GM18511 (cell line): ENCODE data around the gene EPN2.

Source experiments
- ATAC-seq: cut with Tn5 transposase; IDR thresholded peaks from one replicate; pipeline ENCODE4 v1.9.1; 2021; ENCODE audit warnings: mild to moderate bottlenecking, moderate library complexity; ENCODE audit not compliant: unreplicated experiment

EPN2 gene

DNA sequence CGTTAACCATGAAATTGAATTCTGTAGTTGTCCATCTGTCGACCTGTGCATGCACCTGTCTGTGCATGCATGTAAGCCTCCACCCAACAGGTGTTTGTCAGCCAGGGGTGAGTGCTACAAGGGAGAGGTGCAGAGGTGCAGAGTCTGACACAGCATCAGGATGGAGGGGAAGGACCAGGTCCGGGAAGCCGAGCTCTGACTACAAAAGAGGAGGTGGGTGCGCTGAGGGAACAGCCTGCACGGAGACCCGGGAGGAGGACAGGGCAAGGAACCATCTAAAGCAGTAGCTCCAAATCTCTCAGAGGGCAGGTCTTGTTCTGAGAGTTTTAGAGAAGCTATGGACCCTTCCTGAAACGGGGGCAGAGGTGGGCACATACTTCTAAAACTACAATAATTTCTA is 71.2 kb downstream of the EPN2 start:
- ATAC-seq: no peak

- ATAC-seq: no peak
Measured at GRCh38 chr17:19309701-19310100, 72.5 kb downstream of the EPN2 start.

- ATAC-seq: no peak
Measured at GRCh38 chr17:19310151-19310550, 73.0 kb downstream of the EPN2 start.

- ATAC-seq: no peak
Measured at GRCh38 chr17:19311016-19311415, 73.8 kb downstream of the EPN2 start.

GRCh38 chr17:19311421-19312215 is 74.5 kb downstream of the EPN2 start:
- ATAC-seq: no peak

DNA sequence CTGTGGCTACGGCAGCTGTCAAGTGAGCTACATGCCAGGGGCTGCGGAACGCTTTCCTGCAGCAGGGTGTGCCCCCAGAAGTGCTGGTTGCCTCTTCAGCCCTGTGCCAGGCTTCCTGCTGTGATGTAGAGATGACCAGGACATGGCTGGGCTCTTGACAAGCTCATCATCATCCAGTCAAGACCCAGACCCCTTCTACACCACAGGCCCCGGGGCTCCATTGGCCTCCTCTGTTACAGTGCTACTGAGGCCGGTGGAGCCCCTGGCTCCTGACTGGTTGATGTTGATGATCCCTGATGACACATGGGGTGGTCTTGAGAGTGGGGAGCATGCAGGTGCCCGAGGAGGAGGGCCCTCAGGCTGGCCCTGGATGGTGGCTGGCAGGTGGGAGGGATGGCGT is 75.2 kb downstream of the EPN2 start:
- no peak for ATAC-seq

DNA sequence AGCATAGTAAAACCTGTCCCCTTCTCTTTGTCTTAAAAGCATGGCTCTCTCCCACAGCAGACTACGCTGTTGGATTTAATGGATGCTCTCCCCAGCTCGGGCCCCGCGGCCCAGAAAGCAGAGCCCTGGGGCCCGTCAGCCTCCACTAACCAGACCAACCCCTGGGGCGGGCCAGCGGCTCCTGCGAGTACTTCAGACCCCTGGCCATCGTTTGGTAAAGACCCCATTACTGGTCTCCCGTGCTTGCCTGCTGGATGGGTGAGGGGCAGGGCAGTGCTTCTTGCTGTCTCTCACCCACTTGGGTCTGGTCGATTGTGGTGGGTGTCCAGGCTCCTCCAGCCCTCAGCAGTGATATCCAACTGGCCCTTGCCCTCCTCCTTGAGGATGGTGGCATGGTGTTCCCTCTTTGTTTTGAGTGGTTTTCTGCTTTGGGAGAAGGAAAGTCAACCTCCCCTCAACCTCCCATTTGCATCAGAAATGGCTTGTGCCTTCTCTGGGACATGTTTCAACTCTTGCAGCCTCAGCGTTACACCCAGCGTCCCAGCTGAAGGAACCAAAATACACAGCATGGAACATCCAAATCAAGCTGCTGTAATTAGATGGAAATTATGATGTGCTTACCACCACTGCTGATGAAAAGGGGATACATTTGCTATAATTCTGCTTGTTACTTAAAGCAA is 76.0 kb downstream of the EPN2 start:
- ATAC-seq: no peak

DNA sequence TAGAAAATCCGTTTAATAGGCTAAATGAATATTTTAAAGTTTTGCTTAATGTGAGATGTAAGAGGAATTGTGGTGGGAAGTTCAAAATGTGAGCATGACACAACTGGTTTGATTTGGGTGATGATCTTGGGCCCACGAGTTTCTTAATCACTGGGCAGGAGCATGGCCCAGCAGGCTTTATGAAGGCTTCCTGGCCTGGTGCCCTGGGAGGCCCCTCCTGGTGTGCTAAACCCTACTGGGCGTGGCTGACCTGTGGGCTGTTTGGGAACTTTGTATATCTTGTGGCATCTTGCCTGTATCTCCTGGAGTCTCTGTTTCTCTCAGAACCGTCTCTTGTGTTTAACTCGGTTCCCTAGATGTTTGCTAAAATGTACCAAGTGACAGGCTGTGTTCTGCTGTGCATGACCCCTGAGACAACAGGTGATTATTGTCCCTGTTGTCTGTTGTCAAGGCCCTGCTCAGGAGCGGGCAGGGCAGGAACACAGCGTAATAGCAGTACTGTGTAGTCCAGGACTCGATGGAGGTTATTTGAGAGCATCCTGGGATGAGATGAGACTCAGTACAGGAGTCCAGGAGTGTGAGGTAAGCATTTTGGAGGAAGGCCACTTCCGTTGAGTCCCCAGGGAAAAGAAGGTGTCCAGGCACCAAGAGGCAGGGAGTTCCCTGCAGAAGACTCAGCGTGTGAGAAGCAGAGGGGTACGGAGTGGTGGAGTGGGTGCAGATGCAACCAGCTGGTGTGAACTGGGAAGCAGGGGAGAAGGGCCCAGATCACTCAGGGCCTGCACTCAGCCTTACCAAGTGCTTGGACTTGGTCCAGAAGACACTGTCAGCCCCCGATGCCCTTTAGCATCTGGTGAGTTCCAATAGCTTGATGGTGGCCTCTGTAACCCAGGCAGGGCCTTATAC is 76.8 kb downstream of the EPN2 start:
- ATAC-seq: no peak

DNA sequence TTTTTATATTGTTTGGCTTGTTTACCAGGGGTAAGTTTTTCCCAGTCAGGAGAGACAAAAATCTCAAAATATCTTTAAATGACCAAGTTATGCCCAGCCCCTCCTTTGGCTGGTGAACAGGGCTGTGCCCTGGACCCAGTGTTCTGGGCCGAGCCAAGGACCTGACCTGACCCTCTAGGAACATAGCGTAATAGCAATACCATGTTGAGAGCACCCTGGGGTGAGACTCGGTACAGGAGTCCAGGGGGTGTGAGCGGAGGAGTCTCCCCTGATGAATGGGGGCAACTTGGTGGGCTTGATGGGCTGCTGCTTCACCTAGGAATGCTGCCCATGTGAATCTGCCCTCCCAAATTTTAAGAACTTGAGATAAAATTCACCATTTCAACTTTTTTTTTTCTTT is 77.9 kb downstream of the EPN2 start:
- no peak for ATAC-seq

DNA sequence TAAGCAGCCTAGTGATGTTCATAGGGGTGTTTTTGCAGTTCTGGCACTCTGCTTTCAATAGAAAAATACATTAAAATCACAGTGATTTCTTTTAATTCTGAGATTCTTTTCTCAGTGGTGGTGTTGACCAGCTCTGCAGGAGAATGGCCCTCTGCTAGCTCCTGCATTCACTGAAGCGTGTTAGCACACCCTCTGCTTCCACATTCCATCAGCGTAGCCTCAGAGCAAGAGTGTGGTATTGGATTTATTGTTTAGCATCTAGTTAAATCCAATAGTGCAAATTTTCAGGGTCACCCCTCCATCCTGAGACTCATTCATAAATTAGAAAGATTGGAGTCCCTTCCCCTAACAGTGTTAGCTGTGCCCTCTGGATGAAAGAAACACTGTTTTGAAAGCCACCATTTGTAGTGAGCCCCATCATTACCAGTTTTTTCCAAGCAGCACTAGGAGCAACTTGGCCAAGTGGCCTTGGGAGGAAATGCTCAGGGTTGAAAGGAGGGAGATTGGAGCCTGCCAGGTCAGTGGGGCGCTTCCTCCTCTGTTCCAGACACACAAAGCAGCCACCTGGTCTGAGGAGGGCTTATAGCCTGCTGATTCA is 79.7 kb downstream of the EPN2 start:
- ATAC-seq: no peak

DNA sequence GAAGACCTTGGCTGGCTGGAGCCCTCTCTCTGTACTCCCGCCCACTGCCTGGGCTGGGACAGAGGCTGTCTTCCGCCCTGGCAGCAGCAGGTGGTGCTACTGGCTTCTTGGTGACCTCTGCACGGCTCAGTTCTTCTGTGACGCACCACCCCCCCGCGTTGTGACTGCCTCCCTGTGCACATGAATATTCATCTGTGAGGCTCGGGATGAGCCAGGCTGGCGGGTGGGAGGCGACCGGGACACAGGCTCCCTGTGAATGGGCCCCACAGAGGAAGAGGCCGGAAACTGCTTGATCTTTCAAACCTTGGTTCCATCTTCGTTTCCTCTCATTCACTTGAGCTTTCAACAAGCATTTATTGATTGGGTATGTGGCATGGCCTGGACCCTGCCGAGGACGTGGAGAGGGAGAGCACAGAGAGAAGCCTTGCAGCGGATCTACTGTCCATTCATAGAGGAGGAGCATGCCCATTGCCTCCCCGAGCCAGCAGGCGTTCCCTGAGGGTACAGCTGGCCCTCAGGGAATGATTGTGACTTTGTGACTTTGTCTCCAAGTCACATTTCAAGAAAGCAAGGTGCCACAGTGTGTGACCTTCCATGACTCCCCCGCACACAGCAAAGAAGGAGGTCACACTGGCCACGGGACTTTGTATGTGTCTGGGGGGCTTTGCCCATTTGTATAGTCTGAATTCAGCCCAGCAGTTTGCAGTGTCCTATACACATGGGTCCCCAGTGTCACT is 80.4 kb downstream of the EPN2 start:
- no peak for ATAC-seq

- no peak for ATAC-seq
Measured at GRCh38 chr17:19318611-19319010, 81.4 kb downstream of the EPN2 start.

DNA sequence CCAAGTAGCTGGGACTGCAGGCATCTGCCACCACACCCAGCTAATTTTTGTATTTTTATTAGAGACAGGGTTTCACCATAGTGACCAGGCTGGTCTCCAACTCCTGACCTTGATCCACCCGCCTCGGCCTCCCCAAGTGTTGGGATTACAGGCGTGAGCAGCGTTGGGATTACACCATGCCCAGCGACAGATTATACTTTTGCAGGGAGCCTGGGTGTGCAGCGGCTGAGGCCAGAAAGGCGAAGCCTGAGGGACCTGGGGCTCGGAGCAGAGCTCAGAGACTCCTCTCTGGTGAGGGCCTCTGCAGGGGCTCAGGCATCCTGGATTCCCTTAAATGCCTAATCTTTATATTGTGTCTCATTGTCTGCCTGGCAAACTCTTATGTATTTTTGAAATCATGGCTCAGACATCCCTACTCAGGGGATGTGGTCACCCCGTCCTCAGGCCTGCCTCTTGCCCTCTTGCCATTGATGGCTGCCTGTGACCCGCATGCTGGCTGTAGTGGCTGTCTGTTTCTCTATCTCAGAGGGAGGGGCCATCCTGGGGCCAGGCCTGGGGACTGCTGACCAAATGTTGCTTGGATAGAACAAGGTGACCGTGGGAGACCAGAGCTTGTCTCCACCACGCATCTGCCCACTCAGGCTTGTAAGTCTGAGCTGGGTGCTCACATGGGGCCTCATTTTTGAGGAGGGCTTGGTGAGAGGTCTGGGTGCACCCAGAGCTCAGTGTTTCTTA is 82.8 kb downstream of the EPN2 start:
- ATAC-seq: no peak

DNA sequence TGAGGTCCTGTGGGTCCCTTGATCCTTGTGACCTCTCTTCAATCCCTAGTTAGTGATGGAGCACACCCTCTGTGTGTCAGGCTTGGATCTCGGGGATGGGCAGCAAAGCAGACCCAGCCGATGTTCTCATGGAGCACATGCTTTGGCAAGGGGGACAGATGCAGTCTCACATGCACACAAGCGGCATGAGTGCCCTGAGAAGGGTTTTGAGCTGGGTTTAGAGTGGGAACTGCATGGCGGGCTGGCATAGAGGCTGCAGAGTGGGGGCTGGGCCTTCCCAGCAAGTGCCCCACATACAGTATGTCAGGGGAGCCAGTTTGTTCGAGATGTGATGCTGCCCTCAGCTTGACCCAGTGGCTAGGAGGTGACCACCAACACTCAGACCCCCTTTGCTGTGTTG is 83.7 kb downstream of the EPN2 start:
- no peak for ATAC-seq

DNA sequence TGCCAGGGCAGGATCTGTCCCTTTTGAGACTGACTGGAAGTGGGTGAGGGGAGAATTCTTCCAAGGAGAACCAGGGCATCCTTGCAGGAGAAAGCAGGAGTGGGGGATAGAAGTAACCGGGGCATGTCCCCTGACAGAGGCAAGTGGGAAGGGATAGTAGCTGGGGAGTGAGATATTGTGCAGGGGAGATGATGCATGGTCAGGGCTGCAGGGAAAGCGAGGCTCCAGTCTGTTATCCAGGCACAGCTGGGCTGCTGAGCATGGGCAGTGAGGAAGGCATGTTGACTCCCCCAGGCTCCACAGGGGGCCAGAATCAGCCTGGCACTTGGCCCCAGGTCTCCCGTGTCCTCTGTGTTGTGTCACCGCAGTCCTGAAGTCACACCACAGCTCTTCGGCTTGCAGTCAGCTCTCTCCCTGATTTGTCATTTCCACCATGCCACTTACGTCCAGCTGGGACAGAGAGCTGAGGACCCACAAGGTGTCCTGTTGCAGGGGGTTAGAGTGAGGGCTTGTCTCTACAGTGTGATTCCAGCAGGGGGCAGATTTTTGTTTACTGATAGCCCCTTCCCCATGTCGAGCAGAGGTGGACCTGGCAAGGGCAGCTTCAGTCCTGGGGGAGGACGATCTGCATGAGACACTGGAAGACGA is 84.4 kb downstream of the EPN2 start:
- ATAC-seq: no peak

DNA sequence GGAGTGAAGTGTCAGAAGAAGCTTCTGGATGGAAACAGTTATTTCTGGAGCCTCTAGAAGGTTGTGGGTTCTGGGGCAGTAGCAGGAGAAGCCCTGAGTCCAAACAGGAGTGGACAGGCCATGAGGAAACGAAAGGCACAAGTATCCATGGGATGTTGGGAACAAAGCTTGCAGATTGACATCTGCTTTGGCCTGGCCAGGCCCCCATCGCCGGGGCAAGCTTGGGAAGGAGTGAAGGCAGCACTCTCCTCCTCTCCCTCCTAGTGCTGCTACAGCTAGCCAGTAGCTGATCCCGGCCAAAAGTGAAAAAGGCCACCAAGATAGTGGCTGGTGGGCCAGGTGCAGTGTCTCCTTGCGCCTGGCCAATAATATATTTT is 85.0 kb downstream of the EPN2 start:
- no peak for ATAC-seq

DNA sequence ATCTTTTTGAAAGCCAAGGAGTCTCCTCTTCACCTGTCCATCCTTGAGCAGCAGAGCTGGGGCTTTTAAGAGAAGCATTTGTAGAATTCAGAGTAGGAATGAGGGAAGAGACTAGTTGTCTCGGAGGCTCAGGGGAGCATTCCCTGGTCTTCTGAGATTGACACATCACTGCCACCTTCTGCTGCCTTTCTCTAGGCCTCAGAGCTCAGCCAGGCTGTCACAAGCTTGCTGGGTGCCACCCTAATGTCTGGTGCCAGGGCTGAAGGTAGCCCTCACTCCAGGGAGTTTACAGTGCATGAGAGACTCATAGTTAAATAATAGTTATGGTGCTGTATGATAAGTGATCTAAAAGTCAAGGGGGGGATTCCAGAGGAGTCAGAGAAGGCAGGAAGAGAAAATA is 85.7 kb downstream of the EPN2 start:
- no peak for ATAC-seq

DNA sequence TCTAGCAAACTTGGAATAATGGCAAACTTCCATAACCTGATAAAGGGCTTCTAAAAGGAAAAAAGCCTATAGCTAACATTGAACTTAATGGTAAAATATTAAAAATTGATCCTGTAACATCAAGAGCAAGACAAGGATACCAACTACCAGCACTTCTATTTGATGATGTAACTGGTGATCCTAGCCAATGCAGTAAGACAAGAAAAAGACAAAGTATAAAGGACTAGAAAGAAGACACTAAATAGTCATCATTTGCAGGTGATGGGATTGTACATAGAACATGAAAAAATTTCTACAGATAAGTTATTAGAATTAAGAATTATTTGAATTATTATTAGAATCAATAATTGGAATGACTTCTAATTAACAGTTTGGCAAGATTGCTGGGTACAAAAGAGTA is 88.4 kb downstream of the EPN2 start:
- ATAC-seq: no peak

- ATAC-seq: no peak
Measured at GRCh38 chr17:19327031-19327783, 90.0 kb downstream of the EPN2 start.
